OCI-LY7 (cell line): Measurements from ENCODE around the gene R3HDM4.

Experiments
- EZH2phosphoT487 ChIP-seq: fragments of 200-600 bp; sonication (generic); IDR thresholded peaks from 2 replicates; pipeline ENCODE4 v1.6.1; 2018; ENCODE audit warnings: low read depth, borderline replicate concordance, mild to moderate bottlenecking, mixed run types, antibody characterized with exemption, low read length, moderate library complexity, mixed read lengths
- TF ChIP-seq, protein P1 (sequence below): fragments of 200-600 bp; sonication (generic); conservative IDR thresholded peaks from 2 replicates; pipeline ENCODE4 v1.5.1; 2014; ENCODE audit warnings: mild to moderate bottlenecking, antibody characterized with exemption, low read length, moderate library complexity, mixed read lengths

DNA sequence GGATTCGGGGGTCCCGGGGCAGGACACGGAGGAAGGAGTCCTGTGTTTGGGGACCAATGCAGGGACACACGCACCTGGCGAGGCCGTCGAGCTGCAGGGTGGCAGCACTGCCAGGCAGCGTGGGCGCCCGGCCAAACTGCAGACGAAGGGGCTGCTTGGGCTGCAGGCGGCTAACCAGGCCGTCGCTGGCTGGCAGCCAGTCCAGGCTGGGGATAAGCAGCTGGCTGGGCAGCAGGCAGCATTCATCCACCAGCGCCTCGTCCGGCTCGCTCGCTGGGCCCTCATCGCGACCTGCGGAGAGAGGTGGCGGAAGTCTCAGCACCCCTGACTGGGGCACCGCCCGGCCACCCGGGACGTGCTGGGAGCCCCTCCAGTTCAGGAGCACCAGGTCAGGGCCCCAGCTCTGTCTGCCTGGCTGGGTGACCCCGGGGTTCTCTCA, 42.0 kb downstream of the R3HDM4 start:
- no peak for TF ChIP-seq EZH2phosphoT487
- TF ChIP-seq, protein P1, sequence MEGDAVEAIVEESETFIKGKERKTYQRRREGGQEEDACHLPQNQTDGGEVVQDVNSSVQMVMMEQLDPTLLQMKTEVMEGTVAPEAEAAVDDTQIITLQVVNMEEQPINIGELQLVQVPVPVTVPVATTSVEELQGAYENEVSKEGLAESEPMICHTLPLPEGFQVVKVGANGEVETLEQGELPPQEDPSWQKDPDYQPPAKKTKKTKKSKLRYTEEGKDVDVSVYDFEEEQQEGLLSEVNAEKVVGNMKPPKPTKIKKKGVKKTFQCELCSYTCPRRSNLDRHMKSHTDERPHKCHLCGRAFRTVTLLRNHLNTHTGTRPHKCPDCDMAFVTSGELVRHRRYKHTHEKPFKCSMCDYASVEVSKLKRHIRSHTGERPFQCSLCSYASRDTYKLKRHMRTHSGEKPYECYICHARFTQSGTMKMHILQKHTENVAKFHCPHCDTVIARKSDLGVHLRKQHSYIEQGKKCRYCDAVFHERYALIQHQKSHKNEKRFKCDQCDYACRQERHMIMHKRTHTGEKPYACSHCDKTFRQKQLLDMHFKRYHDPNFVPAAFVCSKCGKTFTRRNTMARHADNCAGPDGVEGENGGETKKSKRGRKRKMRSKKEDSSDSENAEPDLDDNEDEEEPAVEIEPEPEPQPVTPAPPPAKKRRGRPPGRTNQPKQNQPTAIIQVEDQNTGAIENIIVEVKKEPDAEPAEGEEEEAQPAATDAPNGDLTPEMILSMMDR, result no peak
